K562 (cell line): Measurements from ENCODE around the gene ISLR2. TPM values are rescaled to one million over a fixed set of nuclear protein-coding genes. Genes with fewer than 3 reads are reported as not detected.

Experiments
- ATAC-seq: fragments of 200-7000 bp; cut with Tn5 transposase; 3 replicates; pipeline ENCODE4 v1.9.1; 2020; ENCODE audit warnings: moderate library complexity
- BruUV-seq: library from RNA; stranded (reverse); fragments of 400-500 nt; replicated peaks from 2 replicates; lab custom pipeline; 2021; lab: Mats Ljungman, UMichigan
- CTCF ChIA-PET: fragments of 300-600 bp; formaldehyde crosslinking; extraction: SDS; loops from one replicate; lab custom pipeline; 2021; ENCODE audit warnings: low intra/inter-chr PET ratio; lab: Yijun Ruan, JAX
- POLR2A ChIA-PET: fragments of 300-600, 350-650 bp; sonication (Branson Sonifier 250); formaldehyde crosslinking; extraction: SDS; loops from one replicate; lab custom pipeline; 2021; ENCODE audit warnings: antibody characterized with exemption, inconsistent platforms; lab: Yijun Ruan, JAX
- DNase-seq, 4 experiments: peaks; one replicate each; pipeline versions ENCODE4 v3.0.0 to v3.0.0-alpha.2; 2011 to 2018; ENCODE audit warnings: low spot score in 3 of 4, mixed read lengths in 3 of 4; ENCODE audit errors: extremely low read depth in 1 of 4
- FAIRE-seq: peaks from 2 replicates; lab custom pipeline; 2011; peaks lifted over from hg19 to GRCh38; lab: Jason Lieb, UNC
- H2AFZ ChIP-seq: 2 replicates; pipeline ENCODE4 v1.6.0; 2011; ENCODE audit warnings: low read depth, low read length, control low read depth, inconsistent platforms
- H3K27ac ChIP-seq: fragments of 200-600 bp; 3 replicates; pipeline ENCODE4 v1.8.0; 2011; ENCODE audit warnings: low read depth, mild to moderate bottlenecking, control low read depth, inconsistent platforms, low read length, moderate library complexity, mixed read lengths; ENCODE audit errors: extremely low read depth
- H3K27me3 ChIP-seq, 2 experiments: fragments of 300-600 bp in 1 of 2; 2 replicates in 1 of 2; 3 replicates in 1 of 2; pipeline versions ENCODE4 v1.6.0 to v1.8.0; 2011; ENCODE audit warnings: inconsistent platforms in 2 of 2, low read length in 2 of 2, mild to moderate bottlenecking in 1 of 2, mixed read lengths in 1 of 2, moderate library complexity in 1 of 2; ENCODE audit not compliant: control insufficient read depth in 2 of 2, insufficient read depth in 2 of 2
- H3K36me3 ChIP-seq: fragments of 300-600 bp; 3 replicates; pipeline ENCODE4 v1.8.0; 2011; ENCODE audit warnings: mild to moderate bottlenecking, low read length, inconsistent platforms; ENCODE audit not compliant: control insufficient read depth, insufficient read depth
- H3K4me1 ChIP-seq, 2 experiments: fragments of 200-600 bp in 1 of 2; replicated peaks in 1 of 2; 2 replicates in 1 of 2; 3 replicates in 1 of 2; pipeline versions ENCODE4 v1.5.1 to v1.8.0; 2011; ENCODE audit warnings: inconsistent platforms in 2 of 2, low read length in 2 of 2, mild to moderate bottlenecking in 1 of 2, mixed read lengths in 1 of 2, moderate library complexity in 1 of 2; ENCODE audit not compliant: control insufficient read depth in 2 of 2, insufficient read depth in 2 of 2
- H3K4me2 ChIP-seq: 2 replicates; pipeline ENCODE4 v1.6.1; 2011; ENCODE audit warnings: low read length, control low read depth, inconsistent platforms, mixed read lengths; ENCODE audit not compliant: insufficient read depth
- H3K4me3 ChIP-seq: fragments of 200-600 bp; sonication (generic), shearing (Covaris generic); 2 replicates; pipeline ENCODE4 v1.5.1; 2016; ENCODE audit warnings: control low read depth, inconsistent platforms
- H3K79me2 ChIP-seq: fragments of 200-600 bp; 3 replicates; pipeline ENCODE4 v1.8.0; 2011; ENCODE audit warnings: low read length, inconsistent platforms; ENCODE audit not compliant: control insufficient read depth, insufficient read depth
- H3K9ac ChIP-seq, 2 experiments: 2 replicates each; pipeline versions ENCODE4 v1.6.0 to v1.6.1; 2011; ENCODE audit warnings: low read depth in 2 of 2, low read length in 2 of 2, control low read depth in 1 of 2, inconsistent platforms in 1 of 2, mild to moderate bottlenecking in 1 of 2, mixed read lengths in 1 of 2; ENCODE audit not compliant: insufficient read depth in 1 of 2
- H3K9me1 ChIP-seq: one replicate; pipeline ENCODE4 v1.6.0; 2011; ENCODE audit warnings: inconsistent platforms, mild to moderate bottlenecking, low read length, moderate library complexity; ENCODE audit not compliant: control insufficient read depth, insufficient read depth
- H3K9me3 ChIP-seq: replicated peaks from 2 replicates; pipeline ENCODE4 v1.5.1; 2011; ENCODE audit warnings: low read depth, low read length, inconsistent platforms; ENCODE audit not compliant: control insufficient read depth, insufficient read depth
- H4K20me1 ChIP-seq: replicated peaks from 2 replicates; pipeline ENCODE4 v1.6.1; 2011; ENCODE audit warnings: low read length, inconsistent platforms, mixed read lengths; ENCODE audit not compliant: control insufficient read depth, insufficient read depth
- MCM5 ChIP-seq: fragments of 450-650 bp; IDR thresholded peaks from 2 replicates; pipeline ENCODE4 v1.6.1; 2016; ENCODE audit warnings: low read depth
- NR0B1 ChIP-seq: fragments of 450-650 bp; IDR thresholded peaks from one replicate; pipeline ENCODE4 v1.6.1; 2018; ENCODE audit warnings: mild to moderate bottlenecking, moderate library complexity; ENCODE audit not compliant: partially characterized antibody
- PHF20 ChIP-seq: fragments of 450-650 bp; IDR thresholded peaks from 2 replicates; pipeline ENCODE4 v1.6.1; 2018; ENCODE audit not compliant: partially characterized antibody
- RBM25 ChIP-seq: fragments of 200-400 bp; formaldehyde crosslinking; IDR thresholded peaks from 2 replicates; pipeline ENCODE4 v1.6.1; 2018; ENCODE audit warnings: low read length, low read depth, moderate library complexity; ENCODE audit not compliant: severe bottlenecking
- ZFP36 ChIP-seq: fragments of 150-350 bp; IDR thresholded peaks from 2 replicates; pipeline ENCODE4 v1.6.1; 2018; ENCODE audit warnings: low read length, low read depth; ENCODE audit not compliant: partially characterized antibody
- ZNF277 ChIP-seq: fragments of 250-450 bp; sonication (Bioruptor Pico); IDR thresholded peaks from 2 replicates; pipeline ENCODE4 v1.8.0; 2022; ENCODE audit warnings: inconsistent platforms, mild to moderate bottlenecking, moderate library complexity, borderline replicate concordance
- WGBS: fragments of 100-300 bp; shearing (Covaris generic); methylation state at CpG from one replicate; pipeline ENCODE4 v1.1.6; 2016; ENCODE audit warnings: low coverage, mixed read lengths; ENCODE audit not compliant: insufficient coverage; ENCODE audit errors: missing lambda C conversion rate; 5-methylcytosine and 5-hydroxymethylcytosine counted together
- in situ Hi-C: fragments of 300-500 bp; cut with MboI; formaldehyde crosslinking; loops from 4 replicates; pipeline ENCODE4 v1.15.0; 2018; ENCODE audit warnings: inconsistent platforms, mixed read lengths
- intact Hi-C: fragments of 100-400 bp; cut with micrococcal nuclease; formaldehyde crosslinking; loops from 2 replicates; pipeline ENCODE4 v1.14.2; 2022
- polyA plus RNA-seq, 8 experiments: library from polyadenylated mRNA; depleted of rRNA in 4 of 8; stranded (reverse) in 5 of 8; unstranded in 3 of 8; fragments of >200 nt; fragmentation: Nextera tagmentation in 2 of 8; fragmentation: Illumina TruSeq in 1 of 8; extraction: Ambion mirVana in 2 of 8; extraction: Trizol in 1 of 8; gene quantifications; 2 replicates each; pipeline versions ENCODE4 v1.2.1 to v1.2.3, GENCODE V29; 2011 to 2014; ENCODE audit warnings: inconsistent platforms in 1 of 8, missing spikeins in 1 of 8
- total RNA-seq, 7 experiments: library from RNA; depleted of rRNA in 6 of 7; stranded (reverse); fragments of >200 nt in 6 of 7; fragmentation: Illumina TruSeq in 2 of 7; extraction: Trizol in 2 of 7; gene quantifications; 2 replicates each; pipeline versions ENCODE4 v1.2.1 to v1.2.3, GENCODE V29; 2011 to 2021; ENCODE audit warnings: low replicate concordance in 1 of 7
- TF ChIP-seq, protein P1 (sequence below): IDR thresholded peaks from 3 replicates; pipeline ENCODE4 v1.6.1; 2011; ENCODE audit warnings: borderline replicate concordance, mild to moderate bottlenecking, moderate library complexity; ENCODE audit not compliant: insufficient read length; ENCODE audit errors: extremely low read depth

ISLR2 gene
- total and polyA plus RNA-seq, 9 of the 15 experiments (the other 6 are each of a cell fraction or from before 2014, with no cell fraction given): not detected

DNA sequence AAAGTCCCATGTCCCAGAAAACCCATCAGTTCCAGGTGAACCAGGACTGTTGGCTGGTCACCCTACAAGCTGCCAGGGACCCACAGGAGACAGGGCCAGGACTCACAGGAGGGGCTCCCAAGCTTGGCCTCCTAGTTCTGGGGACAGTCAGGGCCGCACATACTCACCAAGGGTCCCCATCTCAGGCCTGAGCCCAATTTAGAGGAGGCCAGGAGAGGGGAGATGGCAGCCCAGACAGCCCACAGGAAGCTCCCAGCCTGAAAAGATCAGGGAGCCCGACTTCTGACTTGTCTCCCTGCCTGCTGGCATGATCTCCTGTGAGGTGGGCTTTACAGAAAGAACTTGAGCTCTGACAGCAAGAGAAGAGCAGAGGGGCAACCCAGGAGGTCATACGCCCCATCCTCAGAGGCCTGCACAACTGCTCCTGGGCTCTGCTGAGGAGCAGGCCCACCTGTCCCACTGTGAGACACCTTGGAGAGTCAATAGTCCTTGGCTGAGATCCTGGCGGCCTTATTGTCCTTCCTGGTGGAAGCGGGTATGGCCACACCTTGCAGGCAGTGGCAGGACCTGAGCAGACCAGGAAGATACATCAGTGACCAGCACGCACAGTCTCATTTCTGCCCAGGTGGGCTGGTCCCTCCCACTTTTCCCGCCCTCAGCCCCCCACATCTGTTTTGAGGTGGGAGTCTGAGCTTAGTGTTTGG is 40.6 kb downstream of the ISLR2 start (continued):
- TF ChIP-seq MCM5 (no peak), NR0B1 (no peak), ZNF277 (no peak)

DNA sequence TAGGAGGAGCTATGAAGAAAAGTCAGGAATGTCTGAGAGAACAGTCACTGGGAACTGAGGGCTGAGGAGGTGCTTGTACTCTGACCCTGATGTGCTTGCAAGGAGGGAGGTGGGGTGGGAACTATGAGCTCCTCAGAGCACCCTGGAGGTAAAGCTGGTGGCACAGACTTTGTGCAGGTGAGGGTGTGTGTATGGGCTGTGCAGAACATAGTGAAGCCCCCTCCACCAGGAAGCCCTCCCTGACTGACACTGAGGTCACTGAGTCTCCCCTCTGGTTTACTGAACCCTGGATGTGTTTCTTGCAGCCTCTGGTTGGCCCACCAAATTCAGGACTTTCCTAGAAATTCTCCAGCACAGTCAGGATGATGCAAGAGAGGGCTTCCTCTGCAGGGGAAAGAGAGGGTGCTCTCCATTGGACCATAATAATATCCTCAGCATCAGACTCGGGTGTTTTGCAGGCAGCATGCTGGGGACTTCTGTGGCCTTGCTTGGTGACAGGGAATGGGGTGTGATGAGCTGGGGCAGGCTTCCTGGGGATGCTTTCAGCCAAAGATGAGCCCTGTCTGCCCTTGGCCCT is 41.7 kb downstream of the ISLR2 start:
- 0% methylated on average over 1 of the region's 1 CpG for WGBS
- H3K9me1 ChIP-seq: no peaks in the 10 kb centered on the region
- no peak for ATAC-seq
- peaks cover 29 to 87% of the 10 kb centered on the region in 2 experiments; a peak in 4 of 5 replicates for H3K27me3 ChIP-seq
- POLR2A ChIA-PET: no interaction called here
- FAIRE-seq: no peak
- no peak overlapping the region for H3K4me3 ChIP-seq
- no peak overlapping the region for H3K9ac ChIP-seq
- no peaks in the 10 kb centered on the region for H3K9me3 ChIP-seq
- no TSS peak for BruUV-seq
- intact Hi-C loops (no loop called here), in situ Hi-C loops (no loop called here)
- CTCF ChIA-PET: no interaction called here
- no peak overlapping the region for H2AFZ ChIP-seq
- H3K79me2 ChIP-seq: no peaks in the 10 kb centered on the region
- DNase-seq: no peak
- peaks cover 2% of the 10 kb centered on the region; the same call in 1 of the 2 replicates for H4K20me1 ChIP-seq
- H3K4me2 ChIP-seq: no peak overlapping the region
- TF ChIP-seq RBM25: peak; percentile 63
- TF ChIP-seq PHF20: no peak
- TF ChIP-seq, protein P1, sequence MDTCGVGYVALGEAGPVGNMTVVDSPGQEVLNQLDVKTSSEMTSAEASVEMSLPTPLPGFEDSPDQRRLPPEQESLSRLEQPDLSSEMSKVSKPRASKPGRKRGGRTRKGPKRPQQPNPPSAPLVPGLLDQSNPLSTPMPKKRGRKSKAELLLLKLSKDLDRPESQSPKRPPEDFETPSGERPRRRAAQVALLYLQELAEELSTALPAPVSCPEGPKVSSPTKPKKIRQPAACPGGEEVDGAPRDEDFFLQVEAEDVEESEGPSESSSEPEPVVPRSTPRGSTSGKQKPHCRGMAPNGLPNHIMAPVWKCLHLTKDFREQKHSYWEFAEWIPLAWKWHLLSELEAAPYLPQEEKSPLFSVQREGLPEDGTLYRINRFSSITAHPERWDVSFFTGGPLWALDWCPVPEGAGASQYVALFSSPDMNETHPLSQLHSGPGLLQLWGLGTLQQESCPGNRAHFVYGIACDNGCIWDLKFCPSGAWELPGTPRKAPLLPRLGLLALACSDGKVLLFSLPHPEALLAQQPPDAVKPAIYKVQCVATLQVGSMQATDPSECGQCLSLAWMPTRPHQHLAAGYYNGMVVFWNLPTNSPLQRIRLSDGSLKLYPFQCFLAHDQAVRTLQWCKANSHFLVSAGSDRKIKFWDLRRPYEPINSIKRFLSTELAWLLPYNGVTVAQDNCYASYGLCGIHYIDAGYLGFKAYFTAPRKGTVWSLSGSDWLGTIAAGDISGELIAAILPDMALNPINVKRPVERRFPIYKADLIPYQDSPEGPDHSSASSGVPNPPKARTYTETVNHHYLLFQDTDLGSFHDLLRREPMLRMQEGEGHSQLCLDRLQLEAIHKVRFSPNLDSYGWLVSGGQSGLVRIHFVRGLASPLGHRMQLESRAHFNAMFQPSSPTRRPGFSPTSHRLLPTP: peak; percentile 7
- TF ChIP-seq ZFP36: peak; percentile 94
- H3K4me1 ChIP-seq: peaks cover 0 to 14% of the 10 kb centered on the region in 2 experiments; a peak in 2 of 5 replicates
- H3K27ac ChIP-seq: no peak overlapping the region
- H3K36me3 ChIP-seq: no peaks in the 10 kb centered on the region
